HEK293T (cell line): ENCODE results near the gene TBL1XR1.

Source experiments
- BHLHE40 ChIP-seq: fragments of 450-650 bp; IDR thresholded peaks from 2 replicates; pipeline ENCODE4 v1.6.1; 2016; ENCODE audit warnings: mild to moderate bottlenecking, moderate library complexity, borderline replicate concordance
- CTBP1 ChIP-seq: fragments of 450-650 bp; IDR thresholded peaks from 2 replicates; pipeline ENCODE4 v1.6.1; 2016; ENCODE audit warnings: borderline replicate concordance
- SP1 ChIP-seq: fragments of 450-650 bp; IDR thresholded peaks from 2 replicates; pipeline ENCODE4 v1.6.1; 2017
- ZNF384 ChIP-seq: fragments of 450-650 bp; IDR thresholded peaks from 2 replicates; pipeline ENCODE4 v1.6.1; 2016
- TF ChIP-seq, protein P1 (sequence below): fragments of 450-650 bp; IDR thresholded peaks from 2 replicates; pipeline ENCODE4 v1.6.1; 2016

DNA sequence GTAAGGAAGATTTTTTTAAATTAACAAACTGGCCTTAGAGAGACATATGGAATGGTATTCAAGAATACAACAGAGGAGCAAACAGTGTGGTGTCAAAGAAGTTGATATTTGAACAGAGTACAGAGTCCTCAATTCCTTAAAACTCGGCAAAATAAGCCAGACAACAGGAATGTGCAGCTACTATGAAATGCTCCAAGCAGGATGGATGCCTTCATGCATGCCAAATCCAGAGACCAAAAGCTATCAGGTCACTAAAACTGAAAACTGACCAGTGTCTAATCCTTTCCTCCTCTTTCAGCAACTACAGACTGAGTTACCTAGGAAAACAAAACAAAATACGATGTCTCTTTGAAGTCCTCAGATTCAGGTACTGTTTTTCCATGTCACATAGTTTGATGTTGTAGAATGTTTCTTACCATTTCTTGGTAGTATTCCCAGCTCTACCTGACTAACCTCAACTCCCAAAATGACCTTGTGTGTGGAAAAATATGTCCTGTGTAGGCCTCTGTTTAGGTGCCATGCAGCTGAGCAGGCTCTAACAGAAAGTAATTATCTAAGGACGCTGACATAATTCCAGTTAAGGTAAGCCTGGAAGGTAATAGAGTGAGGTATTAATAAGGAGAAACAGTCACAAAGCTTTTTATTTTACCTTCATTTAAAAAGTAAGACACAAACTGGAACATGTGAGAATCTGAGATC, 46.9 kb downstream of the TBL1XR1 start:
- TF ChIP-seq CTBP1 (no peak), BHLHE40 (no peak), SP1 (no peak), ZNF384 (no peak)
- TF ChIP-seq, protein P1, sequence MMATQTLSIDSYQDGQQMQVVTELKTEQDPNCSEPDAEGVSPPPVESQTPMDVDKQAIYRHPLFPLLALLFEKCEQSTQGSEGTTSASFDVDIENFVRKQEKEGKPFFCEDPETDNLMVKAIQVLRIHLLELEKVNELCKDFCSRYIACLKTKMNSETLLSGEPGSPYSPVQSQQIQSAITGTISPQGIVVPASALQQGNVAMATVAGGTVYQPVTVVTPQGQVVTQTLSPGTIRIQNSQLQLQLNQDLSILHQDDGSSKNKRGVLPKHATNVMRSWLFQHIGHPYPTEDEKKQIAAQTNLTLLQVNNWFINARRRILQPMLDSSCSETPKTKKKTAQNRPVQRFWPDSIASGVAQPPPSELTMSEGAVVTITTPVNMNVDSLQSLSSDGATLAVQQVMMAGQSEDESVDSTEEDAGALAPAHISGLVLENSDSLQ, result no peak
